Measurements from ENCODE around the gene UNKL.

Gene UNKL

GRCh38 chr16:1433756-1434155 lies 19.3 kb upstream of the UNKL start:
- Mint-ChIP-seq H3K9me3 (no peaks in the 10 kb centered on the region), H3K4me3 (no peak overlapping the region), H3K4me1 (peaks cover 13% of the 10 kb centered on the region), H3K36me3 (ENCODE audit: low read depth) (no peaks in the 10 kb centered on the region), H3K27ac (no peak overlapping the region), H3K27me3 (ENCODE audit: low read depth, poor library complexity) (no peaks in the 10 kb centered on the region)
- no peak for TF ChIP-seq CTCF (IDR thresholded peaks at IDR 0.05)
- no peak for DNase-seq

GRCh38 chr16:1433263-1433560 lies 18.7 kb upstream of the UNKL start:
- no peaks in the 10 kb centered on the region for H3K9me3 Mint-ChIP-seq
- no peak for TF ChIP-seq CTCF (IDR thresholded peaks at IDR 0.05)

GRCh38 chr16:1432388-1433262 lies 18.1 kb upstream of the UNKL start:
- no peak overlapping the region for H3K4me3 Mint-ChIP-seq
- H3K27me3 Mint-ChIP-seq (ENCODE audit: low read depth, poor library complexity), result no peaks in the 10 kb centered on the region
- TF ChIP-seq CTCF (IDR thresholded peaks at IDR 0.05), result no peak
- H3K27ac Mint-ChIP-seq, result no peak overlapping the region
- H3K4me1 Mint-ChIP-seq, result peaks cover 12% of the 10 kb centered on the region
- H3K36me3 Mint-ChIP-seq (ENCODE audit: low read depth), result no peaks in the 10 kb centered on the region
- no peak for DNase-seq
- H3K9me3 Mint-ChIP-seq, result no peaks in the 10 kb centered on the region

More at GRCh38 chr16:1433263-1433560, 18.7 kb upstream of the UNKL start:
- H3K4me3 Mint-ChIP-seq, result no peak overlapping the region
- H3K4me1 Mint-ChIP-seq, result peaks cover 12% of the 10 kb centered on the region
- H3K27ac Mint-ChIP-seq, result no peak overlapping the region
- DNase-seq, result no peak
- no peaks in the 10 kb centered on the region for H3K27me3 Mint-ChIP-seq (ENCODE audit: low read depth, poor library complexity)
- H3K36me3 Mint-ChIP-seq (ENCODE audit: low read depth), result no peaks in the 10 kb centered on the region

- H3K27me3 Mint-ChIP-seq (ENCODE audit: low read depth, poor library complexity), result no peaks in the 10 kb centered on the region
- no peak for TF ChIP-seq CTCF (IDR thresholded peaks at IDR 0.05)
- DNase-seq, result no peak
- no peak overlapping the region for H3K27ac Mint-ChIP-seq
- H3K36me3 Mint-ChIP-seq (ENCODE audit: low read depth), result no peaks in the 10 kb centered on the region
- H3K9me3 Mint-ChIP-seq, result no peaks in the 10 kb centered on the region
- peaks cover 16% of the 10 kb centered on the region for H3K4me1 Mint-ChIP-seq
- H3K4me3 Mint-ChIP-seq, result no peak overlapping the region
These were observed 17.2 kb upstream of the UNKL start for GRCh38 chr16:1431497-1432270.

GRCh38 chr16:1430759-1431496 lies 16.4 kb upstream of the UNKL start, which contains the start of gene PERCC1:
PERCC1 (plus strand) TSS chr16:1431078; CDS start chr16:1432594, 1,516 bp downstream.
- Mint-ChIP-seq H3K27ac (peak within 1 kb of the TSS; percentile 16), H3K27me3 (ENCODE audit: low read depth, poor library complexity) (no peaks in the 10 kb centered on the region), H3K36me3 (ENCODE audit: low read depth) (no peaks in the 10 kb centered on the region), H3K4me1 (peaks cover 21% of the 10 kb centered on the region), H3K9me3 (no peaks in the 10 kb centered on the region), H3K4me3 (no peak within 1 kb of the TSS)
- DNase-seq, result no peak
- TF ChIP-seq CTCF (IDR thresholded peaks at IDR 0.05), result no peak

Data from nephron progenitor cell (in vitro differentiated cells).